GM04504 (cell line): Measurements from ENCODE around the gene VAT1.
"Not testable (repeated sequence)": the region's sequence is repeated elsewhere in the genome, so short reads cannot be mapped to it uniquely, and the experiment has no call there.

Source experiments
- DNase-seq: peaks from one replicate; pipeline ENCODE4 v3.0.0-alpha.2; 2012; ENCODE audit warnings: low read depth

Gene VAT1

DNA sequence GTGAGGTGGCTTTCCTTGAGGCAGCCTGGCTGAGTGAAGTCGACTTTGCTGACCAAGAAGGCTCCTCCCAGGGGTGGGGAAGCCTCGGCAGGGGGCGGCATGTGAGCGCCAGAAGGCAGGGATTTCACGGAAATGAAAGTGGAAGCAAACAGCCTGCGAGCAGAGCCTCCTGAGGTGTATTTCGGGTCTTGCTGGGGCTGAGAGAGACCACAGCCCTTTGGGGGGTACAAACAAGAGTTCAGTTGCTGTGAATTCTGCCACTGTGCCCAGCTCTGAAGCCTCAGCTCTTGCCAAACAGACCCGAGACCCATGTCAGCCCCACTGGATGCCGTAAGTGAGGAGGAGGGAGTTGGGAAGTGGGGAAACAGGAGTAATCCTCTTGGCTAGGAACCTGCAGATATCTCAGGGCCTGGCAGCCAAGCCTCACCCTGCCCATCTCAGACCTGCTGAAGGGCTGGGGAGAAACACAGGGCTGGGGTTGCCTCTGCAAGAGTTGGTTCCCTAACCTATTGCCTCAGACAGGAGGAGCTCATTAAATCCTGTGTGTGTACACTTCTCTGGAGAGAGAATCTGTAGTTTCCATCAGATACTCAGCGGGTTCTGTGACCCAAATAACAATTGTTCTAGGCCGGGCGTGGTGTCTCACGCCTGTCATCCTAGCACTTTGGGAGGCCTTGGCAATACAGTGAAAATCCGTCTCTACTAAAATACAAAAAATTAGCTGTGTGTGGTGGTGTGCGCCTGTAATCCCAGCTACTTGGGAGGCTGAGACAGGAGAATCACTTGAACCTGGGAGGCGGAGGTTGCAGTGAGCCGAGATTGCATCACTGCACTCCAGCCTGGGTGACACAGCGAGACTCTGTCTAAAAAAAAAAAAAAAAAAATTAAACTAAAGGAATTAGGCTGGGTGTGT lies 15.3 kb downstream of the VAT1 start, which contains the start of gene IFI35:
Gene IFI35, plus strand, starts transcription at position 146 of the 913 bp plus-strand sequence. Its CDS starts 164 bp downstream, at position 310.
- peak; percentile 72 for DNase-seq

DNA sequence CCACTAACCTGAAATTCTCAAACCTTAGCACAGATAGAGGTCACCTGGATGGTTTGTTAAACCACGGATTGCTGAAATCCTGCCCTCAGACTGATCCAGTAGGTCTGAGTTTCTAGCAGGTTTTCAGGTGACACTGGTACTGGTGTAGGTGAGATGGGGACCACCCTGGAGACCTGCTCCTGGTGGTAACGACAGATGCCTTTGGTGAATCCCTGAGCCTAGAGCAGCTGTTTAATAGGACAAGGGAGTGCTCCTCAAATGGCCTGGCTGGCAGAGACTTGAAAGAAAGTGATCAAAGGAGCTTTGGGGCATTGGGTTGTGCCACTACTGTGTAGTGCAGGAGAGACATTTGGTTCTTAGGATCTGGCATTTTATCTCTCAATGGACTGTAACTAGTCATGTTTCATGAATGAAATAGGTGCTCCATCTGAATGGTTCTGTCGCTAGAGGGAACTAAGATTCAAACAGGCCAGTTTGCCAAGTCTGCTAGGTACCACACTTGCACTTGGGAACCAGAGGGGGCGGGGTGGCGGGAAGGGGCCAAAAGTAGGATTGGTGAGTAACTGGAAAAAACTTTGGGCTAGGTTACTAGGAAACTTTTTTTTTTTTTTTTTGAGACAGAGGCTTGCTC lies 18.5 kb downstream of the VAT1 start:
- DNase-seq, result no peak

DNA sequence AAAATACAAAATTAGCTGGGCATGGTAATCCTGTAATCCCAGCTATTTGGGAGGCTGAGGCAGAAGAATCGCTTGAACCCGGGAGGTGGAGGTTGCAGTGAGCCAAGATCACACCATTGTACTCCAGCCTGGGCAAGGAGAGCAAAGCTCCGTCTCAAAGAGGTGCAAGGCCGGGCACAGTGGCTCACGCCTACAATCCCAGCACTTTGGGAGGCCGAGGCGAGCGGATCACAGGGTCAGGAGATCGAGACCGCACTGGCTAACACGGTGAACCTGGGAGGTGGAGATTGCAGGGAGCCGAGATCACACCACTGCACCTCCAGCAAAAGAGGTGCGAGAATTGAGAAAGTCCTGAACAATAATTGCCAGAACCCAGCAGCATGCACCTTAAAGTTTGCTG lies 21.3 kb downstream of the VAT1 start:
- not testable (repeated sequence) for DNase-seq

DNA sequence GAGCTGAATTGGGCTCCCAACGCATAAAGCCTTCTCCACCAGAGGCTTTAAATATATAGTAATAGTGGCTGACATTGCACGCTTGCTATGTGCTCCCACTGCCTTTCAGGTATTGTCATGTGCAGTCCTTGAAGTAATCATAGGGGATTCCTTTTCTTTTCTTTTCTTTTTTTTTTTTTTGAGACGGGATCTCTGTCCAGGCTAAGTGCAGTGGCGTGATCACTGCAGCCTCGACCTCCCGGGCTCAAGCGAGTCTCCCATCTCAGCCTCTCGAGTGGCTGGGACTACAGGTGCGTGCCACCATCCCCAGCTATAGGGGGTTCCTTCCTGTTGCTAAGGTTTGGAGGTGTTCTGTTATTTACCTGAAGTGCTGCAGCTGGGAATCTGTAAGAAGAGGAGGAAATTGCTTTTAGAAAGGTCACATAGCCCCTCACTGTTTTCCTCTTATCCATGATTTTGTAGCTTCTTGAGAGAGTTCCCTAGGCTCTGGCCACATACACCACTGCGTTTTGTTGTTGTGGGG lies 23.1 kb downstream of the VAT1 start:
- DNase-seq, result no peak

DNA sequence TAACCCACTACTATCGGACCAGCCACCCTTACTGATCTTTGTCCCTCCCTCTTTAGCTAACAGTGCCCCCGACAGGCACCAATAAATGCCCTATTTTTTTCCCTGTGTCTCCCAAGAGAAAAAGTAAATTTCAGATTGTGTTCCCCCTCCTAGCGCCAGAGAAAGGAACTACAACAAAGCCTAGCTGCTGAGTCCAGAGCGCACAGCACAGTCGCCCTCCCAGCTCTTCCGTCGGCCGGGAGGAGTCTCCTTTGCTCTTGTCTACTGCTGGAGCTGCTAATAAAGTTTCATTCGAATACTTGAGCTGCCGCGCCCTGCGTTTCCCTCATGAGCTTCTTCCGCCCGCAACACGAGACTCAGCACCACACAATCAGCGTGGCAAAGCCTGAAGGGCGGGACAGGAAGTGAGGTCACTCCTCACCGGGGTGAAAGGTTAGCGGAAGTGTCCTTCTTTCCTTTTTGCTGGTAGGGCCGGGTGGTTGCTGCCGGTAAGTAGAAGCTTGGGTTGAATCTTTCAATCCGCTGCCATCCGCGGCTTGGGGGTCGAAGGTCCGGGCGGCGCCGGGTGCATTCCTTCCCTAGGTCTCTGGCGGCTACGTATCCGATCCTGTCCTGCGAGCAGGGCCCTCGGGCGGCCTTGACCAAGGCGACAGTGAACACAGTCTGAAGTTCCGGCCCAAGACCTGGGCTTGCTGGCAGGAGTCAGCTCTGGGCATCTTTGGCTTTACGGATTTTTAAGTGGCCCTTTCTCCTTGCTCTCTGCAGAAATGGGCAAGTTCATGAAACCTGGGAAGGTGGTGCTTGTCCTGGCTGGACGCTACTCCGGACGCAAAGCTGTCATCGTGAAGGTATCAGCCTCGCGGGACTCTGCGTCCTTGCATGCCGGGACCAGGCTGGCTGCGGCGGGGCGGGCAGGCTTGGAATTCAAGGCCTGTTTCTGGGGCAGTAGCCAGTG lies 23.9 kb downstream of the VAT1 start, which contains the start of gene RPL27:
Gene RPL27, plus strand, starts transcription at position 436 of the 955 bp plus-strand sequence. Its CDS starts 332 bp downstream, at position 768.
- DNase-seq, result peak; percentile 100

DNA sequence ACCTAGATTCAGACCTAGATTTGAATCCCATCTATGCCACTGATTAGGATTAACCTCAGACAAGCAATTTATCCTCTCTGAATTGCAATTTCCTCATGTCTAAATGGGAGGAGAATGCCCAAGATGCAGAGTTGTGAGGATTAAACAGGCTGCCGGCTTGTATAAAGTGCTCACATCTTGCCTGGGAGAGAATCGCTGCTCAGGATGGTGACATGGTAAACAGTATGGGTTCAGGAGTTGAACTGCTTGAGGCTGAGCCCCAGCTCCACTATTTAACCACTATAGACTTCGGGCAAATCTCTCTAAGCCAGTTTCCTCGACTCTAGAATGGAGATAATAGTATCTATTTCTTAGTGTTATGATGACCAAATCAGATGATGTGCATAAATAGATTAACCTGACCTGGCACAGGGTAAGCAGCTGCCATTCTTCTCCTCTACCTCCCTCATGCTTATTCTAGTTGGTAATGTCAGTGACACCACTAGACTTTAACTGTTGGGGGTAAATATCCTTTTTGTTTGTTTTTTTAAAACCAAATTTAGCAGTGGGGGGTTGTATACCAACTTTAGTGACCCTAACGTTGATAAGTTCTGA lies 24.7 kb downstream of the VAT1 start:
- DNase-seq, result no peak

DNA sequence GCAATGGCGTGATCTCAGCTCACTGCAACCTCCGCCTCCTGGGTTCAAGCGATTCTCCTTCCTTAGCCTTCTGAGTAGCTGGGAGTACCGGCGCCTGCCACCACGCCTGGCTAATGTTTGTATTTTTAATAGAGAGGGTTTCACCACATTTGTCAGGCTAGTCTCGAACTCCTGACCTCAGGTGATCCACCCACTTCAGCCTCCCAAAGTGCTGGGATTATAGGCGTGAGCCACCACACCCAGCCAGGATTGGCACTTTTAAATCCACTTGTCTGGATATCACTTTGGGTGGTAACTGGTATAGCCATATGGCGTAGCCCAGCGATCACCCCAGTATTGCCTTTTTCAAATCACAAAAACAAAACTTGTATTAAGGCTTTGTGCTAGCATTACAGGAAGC lies 28.3 kb downstream of the VAT1 start:
- DNase-seq, result not testable (repeated sequence)

DNA sequence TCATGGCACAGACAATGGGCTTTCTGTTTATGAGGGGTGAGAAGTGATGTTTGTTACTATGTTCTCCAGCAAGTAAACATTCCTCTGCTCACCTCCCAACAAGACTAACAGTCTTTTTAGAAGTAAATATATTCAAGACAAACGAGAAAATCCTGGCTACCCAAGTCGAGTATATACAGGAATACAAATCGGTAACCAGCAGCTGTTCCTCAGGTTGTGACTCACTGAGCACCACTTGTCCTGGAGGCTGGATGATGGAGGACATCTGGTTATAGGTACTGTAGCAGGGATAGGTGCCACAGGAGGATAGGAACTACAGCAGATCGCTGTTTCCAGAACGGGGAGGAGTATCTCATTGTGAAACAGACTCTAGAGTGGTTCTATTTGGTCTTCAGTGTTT lies 29.3 kb downstream of the VAT1 start:
- no peak for DNase-seq

DNA sequence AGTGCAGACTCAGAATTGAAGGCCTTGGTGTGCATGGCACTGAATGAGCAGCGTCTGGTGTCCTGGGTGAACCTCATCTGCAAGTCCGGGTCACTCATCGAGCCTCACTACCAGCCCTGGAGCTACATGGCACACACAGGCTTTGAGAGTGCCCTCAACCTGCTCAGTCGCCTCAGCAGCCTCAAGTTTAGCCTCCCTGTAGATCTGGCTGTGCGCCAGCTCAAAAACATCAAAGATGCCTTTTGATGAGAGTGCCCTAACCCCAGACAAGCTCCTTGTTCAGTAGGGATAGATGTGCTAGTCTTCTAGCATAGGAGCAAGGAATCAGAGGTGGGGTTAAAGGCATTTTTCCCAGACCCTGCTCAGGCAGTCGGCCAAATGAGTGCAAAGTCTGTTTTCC lies 30.7 kb downstream of the VAT1 start:
- no peak for DNase-seq

DNA sequence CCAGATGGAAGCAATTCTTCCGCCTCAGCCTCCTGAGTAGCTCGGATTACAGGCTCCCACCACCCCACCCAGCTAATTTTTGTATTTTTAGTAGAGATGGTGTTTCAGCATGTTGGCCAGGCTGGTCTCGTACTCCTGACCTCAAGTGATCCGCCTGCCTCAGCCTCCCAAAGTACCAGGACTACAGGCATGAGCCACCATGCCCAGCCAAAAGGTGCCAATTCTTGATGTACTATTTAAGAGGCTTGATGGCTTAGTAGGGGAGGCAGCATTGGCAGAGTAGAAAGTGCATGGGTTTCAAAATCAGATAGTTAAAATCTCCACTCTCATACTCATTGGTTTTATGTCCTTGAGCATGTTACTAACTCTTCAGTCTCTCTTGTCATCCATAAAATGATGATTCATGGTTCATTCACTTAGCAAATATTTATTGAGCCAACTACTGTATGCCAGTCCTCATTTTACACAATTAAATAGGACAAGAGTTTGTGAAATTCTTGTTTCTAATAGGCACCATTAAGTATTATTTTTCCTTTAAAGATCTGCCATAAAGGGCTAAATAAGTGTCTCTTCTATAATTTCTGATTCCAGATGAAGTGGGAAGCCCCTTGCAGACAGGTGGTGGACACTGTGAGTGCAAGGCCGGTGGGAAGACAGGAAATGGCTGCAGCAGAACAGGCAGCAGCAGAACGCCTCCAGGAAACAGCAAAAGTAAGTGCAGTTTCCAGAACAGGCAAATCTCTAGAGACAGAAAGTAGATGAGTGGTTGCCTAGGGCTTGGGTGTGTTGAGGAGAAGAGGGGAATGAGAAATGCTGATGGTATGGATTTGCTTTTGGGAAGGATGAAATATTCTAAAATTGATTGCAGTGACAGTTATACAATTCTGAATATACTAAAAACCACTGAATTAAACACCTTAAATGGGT lies 32.2 kb downstream of the VAT1 start:
- DNase-seq, result no peak

DNA sequence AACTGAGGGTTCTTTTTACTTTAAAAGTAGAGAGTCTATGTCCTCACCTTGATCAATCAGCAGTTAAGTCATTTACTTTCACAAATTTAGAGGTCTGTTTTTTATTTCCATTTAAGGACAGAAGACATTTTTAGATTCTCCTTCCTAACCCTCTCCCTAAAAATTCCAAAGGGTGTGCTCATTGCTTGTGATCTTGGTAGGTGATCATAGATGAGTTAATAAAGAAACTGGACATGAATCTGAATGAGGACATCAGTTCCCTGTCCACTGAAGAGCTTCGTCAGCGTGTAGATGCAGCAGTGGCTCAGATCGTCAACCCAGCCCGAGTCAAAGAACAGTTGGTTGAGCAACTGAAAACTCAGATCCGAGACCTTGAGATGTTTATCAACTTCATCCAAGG lies 33.0 kb downstream of the VAT1 start:
- DNase-seq, result no peak

DNA sequence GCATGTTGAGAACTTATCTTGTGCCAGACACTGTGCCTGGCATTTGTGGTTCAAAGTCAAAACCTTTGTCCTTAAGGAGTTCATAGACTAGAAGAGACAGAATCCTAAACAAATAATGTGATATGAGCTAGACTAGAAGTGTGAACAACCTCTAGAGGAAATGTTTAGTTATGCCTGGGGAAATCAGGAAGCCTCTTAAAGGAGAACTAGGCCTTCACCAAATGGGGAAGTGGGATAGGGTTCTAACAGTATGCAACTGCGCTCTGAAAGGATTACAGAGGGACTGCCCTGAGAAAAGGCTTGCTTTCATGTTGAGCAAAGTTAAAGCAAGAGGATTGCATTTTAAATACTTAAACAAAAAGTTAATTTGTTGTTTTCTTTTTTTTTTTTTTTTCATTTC lies 37.0 kb downstream of the VAT1 start:
- DNase-seq, result no peak

DNA sequence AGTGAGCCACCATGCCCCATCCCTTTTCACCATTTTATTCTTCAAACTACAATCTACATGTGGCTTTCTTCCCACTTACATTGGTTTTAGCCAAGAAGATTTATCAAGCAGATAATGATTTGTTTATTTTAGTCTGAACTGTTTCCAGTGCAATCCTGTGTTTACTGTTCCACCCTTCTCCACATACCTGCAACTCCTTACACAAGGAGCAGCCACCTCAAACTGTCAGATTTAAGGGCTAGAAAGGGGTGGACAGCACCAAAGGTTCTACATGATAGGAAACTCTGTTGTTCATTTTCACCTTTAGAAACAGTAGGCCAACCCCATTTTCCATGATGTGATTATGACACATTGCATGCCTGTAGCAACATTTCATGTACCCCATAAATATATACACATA lies 39.9 kb downstream of the VAT1 start:
- no peak for DNase-seq

DNA sequence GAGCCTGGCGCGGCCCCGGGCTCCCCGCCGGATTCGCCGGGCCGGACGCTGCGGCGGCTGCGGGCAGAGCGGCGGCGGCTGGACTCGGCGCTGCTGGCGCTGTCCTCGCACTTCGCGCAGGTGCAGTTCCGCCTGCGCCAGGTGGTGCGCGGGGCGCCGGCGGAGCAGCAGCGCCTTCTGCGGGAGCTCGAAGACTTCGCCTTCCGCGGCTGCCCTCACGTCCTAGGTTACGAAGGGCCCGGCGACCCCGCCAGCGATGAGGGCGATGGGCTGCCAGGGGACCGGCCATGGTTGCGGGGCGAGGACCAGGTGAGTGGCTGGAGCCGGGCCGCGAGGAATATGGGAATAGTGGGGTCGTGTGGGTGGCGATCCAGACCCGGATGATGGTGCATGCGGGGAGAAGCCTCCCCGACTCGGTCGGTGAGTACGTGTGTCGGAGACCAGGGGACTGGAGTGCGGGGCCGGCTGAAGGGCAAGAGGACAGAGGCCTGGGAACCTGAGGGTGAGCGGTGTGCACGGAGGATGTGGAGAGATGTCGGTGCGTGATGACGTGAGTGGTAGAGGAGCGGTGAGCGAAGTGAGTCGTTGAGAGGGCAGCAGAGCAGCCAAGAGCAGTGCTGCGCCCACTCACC lies 41.3 kb downstream of the VAT1 start:
- DNase-seq, result no peak

DNA sequence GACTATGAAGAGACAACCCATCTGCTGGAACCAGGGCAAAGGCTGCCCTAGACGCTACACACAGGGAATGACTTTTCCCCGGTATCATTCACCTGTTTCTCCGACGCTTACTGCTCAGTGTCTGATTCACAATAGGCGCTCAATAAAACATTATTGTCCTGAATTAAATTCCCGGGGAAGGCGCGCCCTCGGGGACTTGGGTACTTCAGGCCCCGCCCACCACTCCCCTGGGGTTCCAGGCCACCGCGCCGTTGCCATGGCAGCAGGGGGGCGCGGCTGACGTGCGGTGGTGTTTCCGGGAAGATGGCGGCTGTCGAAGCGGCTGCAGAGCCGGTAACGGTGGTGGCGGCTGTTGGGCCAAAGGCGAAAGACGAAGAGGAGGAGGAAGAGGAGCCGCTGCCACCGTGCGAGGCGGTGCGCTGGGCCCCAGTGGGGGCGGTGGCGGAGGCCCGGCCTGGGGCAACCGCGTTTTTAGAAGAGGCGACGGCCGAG lies 41.9 kb downstream of the VAT1 start, which contains the start of gene RUNDC1:
Gene RUNDC1, plus strand, starts transcription at position 292 of the 492 bp plus-strand sequence. Its CDS starts 12 bp downstream, at position 304.
- DNase-seq, result peak; percentile 61

DNA sequence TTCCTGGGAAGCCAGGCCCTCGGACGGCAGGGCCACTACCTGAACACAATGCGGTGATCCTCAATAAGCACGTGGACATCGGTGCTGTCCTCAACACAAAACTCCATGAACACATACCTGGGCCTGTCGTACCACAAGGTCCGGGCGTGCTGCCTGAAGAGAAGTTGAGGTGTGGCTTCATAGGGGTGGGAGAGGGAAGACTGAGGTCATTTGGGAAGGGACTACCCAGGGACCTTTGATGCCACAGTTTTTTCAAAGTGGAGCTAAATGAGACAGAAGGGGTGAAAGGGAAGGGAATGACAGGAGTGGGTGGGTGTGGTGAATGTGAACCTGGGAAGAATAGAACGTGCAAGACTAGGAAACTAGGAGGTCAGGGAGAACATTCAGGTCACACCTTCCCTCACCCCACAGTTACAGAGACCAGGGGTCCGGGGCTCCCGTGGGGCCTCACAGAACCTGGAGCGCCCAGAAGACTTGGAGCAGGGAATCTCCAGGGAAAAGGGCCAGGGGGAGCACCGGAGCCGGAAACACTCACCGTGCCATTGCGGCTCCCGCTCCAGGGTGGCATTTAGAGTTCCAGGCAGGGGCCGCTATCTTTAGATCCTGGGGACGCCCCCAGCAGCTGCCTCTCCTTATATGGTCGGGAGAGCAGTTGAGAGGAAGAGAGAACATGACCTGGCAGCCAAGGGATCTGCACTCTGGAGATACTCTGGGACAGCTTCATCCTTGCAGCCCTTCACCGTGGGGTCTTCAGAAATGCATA lies 42.5 kb downstream of the VAT1 start, which contains the start of gene PTGES3L:
Gene PTGES3L, minus strand, starts transcription at position 570 of the 763 bp plus-strand sequence. Its CDS starts 27 bp downstream, at position 543.
- no peak for DNase-seq

DNA sequence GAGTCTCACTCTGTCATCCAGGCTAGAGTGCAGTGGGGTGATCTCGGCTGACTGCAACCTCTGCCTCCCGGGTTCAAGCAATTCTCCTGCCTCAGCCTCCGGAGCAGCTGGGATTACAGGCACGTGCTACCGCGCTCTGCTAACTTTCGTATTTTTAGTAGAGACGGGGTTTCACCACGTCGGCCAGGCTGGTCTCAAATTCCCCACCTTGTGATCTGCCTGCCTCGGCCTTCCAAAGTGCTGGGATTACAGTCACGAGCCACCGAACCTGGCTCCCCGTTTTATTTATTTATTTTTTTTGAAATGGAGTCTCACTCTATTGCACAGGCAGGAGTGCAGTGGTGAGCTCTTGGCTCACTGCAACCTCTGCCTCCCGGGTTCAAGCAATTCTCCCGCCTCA lies 46.5 kb downstream of the VAT1 start:
- DNase-seq, result not testable (repeated sequence)

DNA sequence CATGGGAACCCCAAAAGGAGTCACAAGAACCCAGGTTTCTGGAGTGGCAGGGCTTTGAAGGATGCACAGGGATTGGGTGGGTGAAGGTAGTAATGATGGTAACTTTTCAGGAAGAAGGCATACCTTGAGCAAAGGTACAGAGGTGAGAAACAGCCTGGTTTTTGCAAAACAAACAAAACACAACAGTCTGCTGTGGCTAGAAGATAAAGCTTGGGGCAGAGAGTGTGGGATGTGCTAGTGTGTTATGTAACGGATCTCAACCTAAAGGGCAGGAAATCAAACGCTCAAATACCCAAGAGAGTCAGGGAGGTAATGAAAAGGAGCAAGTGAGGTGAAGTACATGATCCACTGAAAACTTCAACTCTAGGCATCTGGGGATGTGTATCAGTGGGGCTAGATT lies 46.9 kb downstream of the VAT1 start:
- no peak for DNase-seq
